Measurements from ENCODE around the gene COL4A4.
A peak's percentile ranks its signal among the peaks of the same experiment; 100 is the strongest.

COL4A4 gene

DNA sequence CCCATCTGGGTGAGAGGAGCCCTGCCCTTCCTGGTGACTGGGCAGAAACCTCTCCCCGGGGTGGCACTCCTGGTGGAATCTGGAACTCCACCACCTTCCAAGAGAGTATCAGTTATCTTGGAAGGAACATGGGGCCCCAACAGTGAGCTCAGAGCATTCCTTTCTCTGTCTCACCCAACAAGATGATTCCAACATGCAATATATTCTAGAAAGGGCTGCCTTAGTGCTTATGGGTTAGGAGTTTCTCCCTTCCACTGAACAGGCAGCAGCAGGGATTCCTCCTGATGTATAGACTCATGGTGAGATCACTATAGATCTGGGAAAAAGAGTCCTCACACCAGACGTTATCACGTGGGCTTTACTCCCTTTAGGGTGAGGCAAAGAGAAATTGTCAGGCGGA is 147.1 kb downstream of the COL4A4 start:
- Histone ChIP-seq H3K27me3 (ENCODE audit: control insufficient read depth, insufficient read depth, low read length) (no peaks in the 10 kb centered on the region), H3K4me3 (ENCODE audit: low read length) (no peak overlapping the region), H3K4me2 (ENCODE audit: low read length) (no peak overlapping the region), H3K36me3 (ENCODE audit: insufficient read depth, low read length) (no peaks in the 10 kb centered on the region), H3K9me3 (replicated peaks; ENCODE audit: low read length) (no peaks in the 10 kb centered on the region), H3K9ac (ENCODE audit: low read depth, low read length) (no peak overlapping the region), H3K4me1 (ENCODE audit: control insufficient read depth, insufficient read depth, low read length) (no peaks in the 10 kb centered on the region)

DNA sequence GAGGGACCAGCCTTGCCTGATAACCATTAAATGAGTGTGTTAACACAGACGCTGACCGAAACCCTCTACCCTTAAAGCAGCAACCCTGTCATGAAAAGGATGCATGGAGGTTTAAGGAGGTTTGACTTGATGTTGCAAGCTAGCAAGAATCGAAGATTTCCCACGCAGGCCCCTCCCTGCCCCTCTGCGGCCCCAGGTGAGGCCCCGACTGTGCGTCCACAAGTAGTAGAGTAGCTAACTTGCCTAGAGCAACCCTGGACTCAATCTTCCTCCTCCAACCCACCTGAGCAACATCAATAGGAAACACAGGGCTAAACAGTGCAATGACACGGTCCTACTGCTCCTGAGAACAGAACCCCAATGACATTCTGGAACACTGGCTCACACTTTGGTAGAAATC is 150.1 kb downstream of the COL4A4 start:
- H3K4me1 ChIP-seq (ENCODE audit: control insufficient read depth, insufficient read depth, low read length), result no peaks in the 10 kb centered on the region
- no peaks in the 10 kb centered on the region for H3K36me3 ChIP-seq (ENCODE audit: insufficient read depth, low read length)
- H3K4me3 ChIP-seq (ENCODE audit: low read length), result no peak overlapping the region
- no peak overlapping the region for H3K9ac ChIP-seq (ENCODE audit: low read depth, low read length)
- no peaks in the 10 kb centered on the region for H3K27me3 ChIP-seq (ENCODE audit: control insufficient read depth, insufficient read depth, low read length)
- H3K9me3 ChIP-seq (replicated peaks; ENCODE audit: low read length), result no peaks in the 10 kb centered on the region
- H3K4me2 ChIP-seq (ENCODE audit: low read length), result no peak overlapping the region

DNA sequence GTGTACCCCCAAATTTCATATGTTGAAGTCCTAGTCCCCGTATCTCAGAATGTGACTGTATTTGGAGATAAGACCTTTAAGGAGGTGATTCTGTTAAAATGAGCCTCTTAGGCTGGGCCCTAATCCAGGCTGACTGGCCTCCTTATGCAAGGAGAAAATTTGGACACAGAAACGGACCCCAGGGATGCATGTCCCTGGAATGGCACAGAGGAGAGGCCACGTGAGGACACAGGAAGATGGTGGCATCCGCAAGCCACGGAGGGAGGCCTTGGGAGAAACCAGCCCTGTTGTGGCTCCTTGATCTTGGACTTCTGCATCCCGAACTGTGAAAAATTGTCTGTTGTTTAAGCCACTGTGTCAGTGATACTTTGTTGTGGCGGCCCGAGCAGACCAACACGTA is 150.7 kb downstream of the COL4A4 start:
- Histone ChIP-seq H3K4me1 (ENCODE audit: control insufficient read depth, insufficient read depth, low read length) (no peaks in the 10 kb centered on the region), H3K36me3 (ENCODE audit: insufficient read depth, low read length) (no peaks in the 10 kb centered on the region), H3K27me3 (ENCODE audit: control insufficient read depth, insufficient read depth, low read length) (no peaks in the 10 kb centered on the region), H3K4me2 (ENCODE audit: low read length) (no peak overlapping the region), H3K9ac (ENCODE audit: low read depth, low read length) (no peak overlapping the region), H3K9me3 (replicated peaks; ENCODE audit: low read length) (no peaks in the 10 kb centered on the region), H3K4me3 (ENCODE audit: low read length) (no peak overlapping the region)

DNA sequence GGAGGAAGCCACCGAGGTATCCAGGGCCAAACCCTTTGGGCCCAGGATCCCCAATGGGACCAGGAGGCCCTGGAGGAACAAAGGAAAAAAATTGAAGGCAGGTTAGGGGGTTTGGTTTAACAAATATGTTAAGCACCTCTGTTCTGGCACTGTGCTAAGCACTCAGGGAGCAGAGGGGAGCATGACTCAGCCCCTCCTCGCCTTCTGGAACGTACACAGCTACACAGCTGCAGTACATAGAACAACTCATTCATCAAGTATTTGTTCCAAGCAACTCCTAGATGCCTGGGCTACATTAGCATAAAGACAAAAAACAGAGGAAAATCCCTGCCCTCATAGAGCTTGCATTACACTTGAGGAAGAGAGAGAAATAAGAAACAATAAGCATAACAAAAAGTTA is 153.6 kb downstream of the COL4A4 start:
- no peak overlapping the region for H3K9ac ChIP-seq (ENCODE audit: low read depth, low read length)
- no peaks in the 10 kb centered on the region for H3K36me3 ChIP-seq (ENCODE audit: insufficient read depth, low read length)
- no peaks in the 10 kb centered on the region for H3K4me1 ChIP-seq (ENCODE audit: control insufficient read depth, insufficient read depth, low read length)
- no peak overlapping the region for H3K4me2 ChIP-seq (ENCODE audit: low read length)
- H3K9me3 ChIP-seq (replicated peaks; ENCODE audit: low read length), result no peaks in the 10 kb centered on the region
- H3K4me3 ChIP-seq (ENCODE audit: low read length), result no peak overlapping the region
- no peaks in the 10 kb centered on the region for H3K27me3 ChIP-seq (ENCODE audit: control insufficient read depth, insufficient read depth, low read length)

- Histone ChIP-seq H3K4me1 (ENCODE audit: control insufficient read depth, insufficient read depth, low read length) (no peaks in the 10 kb centered on the region), H3K9me3 (replicated peaks; ENCODE audit: low read length) (no peaks in the 10 kb centered on the region), H3K36me3 (ENCODE audit: insufficient read depth, low read length) (no peaks in the 10 kb centered on the region), H3K4me2 (ENCODE audit: low read length) (no peak overlapping the region), H3K9ac (ENCODE audit: low read depth, low read length) (no peak overlapping the region), H3K4me3 (ENCODE audit: low read length) (no peak overlapping the region), H3K27me3 (ENCODE audit: control insufficient read depth, insufficient read depth, low read length) (no peaks in the 10 kb centered on the region)
Measured at GRCh38 chr2:227007940-227008339, 156.1 kb downstream of the COL4A4 start.

- no peak overlapping the region for H3K4me3 ChIP-seq (ENCODE audit: low read length)
- H3K4me1 ChIP-seq (ENCODE audit: control insufficient read depth, insufficient read depth, low read length), result no peaks in the 10 kb centered on the region
- H3K27me3 ChIP-seq (ENCODE audit: control insufficient read depth, insufficient read depth, low read length), result no peaks in the 10 kb centered on the region
- H3K4me2 ChIP-seq (ENCODE audit: low read length), result no peak overlapping the region
- no peak overlapping the region for H3K9ac ChIP-seq (ENCODE audit: low read depth, low read length)
- no peaks in the 10 kb centered on the region for H3K9me3 ChIP-seq (replicated peaks; ENCODE audit: low read length)
- no peaks in the 10 kb centered on the region for H3K36me3 ChIP-seq (ENCODE audit: insufficient read depth, low read length)
Measured at GRCh38 chr2:227007148-227007547, 156.9 kb downstream of the COL4A4 start.

GRCh38 chr2:227006189-227006897 is 157.7 kb downstream of the COL4A4 start:
- Histone ChIP-seq H3K36me3 (ENCODE audit: insufficient read depth, low read length) (no peaks in the 10 kb centered on the region), H3K9ac (ENCODE audit: low read depth, low read length) (no peak overlapping the region), H3K4me2 (ENCODE audit: low read length) (no peak overlapping the region), H3K9me3 (replicated peaks; ENCODE audit: low read length) (no peaks in the 10 kb centered on the region), H3K4me1 (ENCODE audit: control insufficient read depth, insufficient read depth, low read length) (no peaks in the 10 kb centered on the region), H3K27me3 (ENCODE audit: control insufficient read depth, insufficient read depth, low read length) (no peaks in the 10 kb centered on the region), H3K4me3 (ENCODE audit: low read length) (no peak overlapping the region)

- Histone ChIP-seq H3K9me3 (replicated peaks; ENCODE audit: low read length) (no peaks in the 10 kb centered on the region), H3K4me3 (ENCODE audit: low read length) (no peak overlapping the region), H3K4me2 (ENCODE audit: low read length) (no peak overlapping the region), H3K36me3 (ENCODE audit: insufficient read depth, low read length) (no peaks in the 10 kb centered on the region), H3K27me3 (ENCODE audit: control insufficient read depth, insufficient read depth, low read length) (no peaks in the 10 kb centered on the region), H3K4me1 (ENCODE audit: control insufficient read depth, insufficient read depth, low read length) (no peaks in the 10 kb centered on the region), H3K9ac (ENCODE audit: low read depth, low read length) (no peak overlapping the region)
Measured at GRCh38 chr2:227004482-227004881, 159.5 kb downstream of the COL4A4 start.

DNA sequence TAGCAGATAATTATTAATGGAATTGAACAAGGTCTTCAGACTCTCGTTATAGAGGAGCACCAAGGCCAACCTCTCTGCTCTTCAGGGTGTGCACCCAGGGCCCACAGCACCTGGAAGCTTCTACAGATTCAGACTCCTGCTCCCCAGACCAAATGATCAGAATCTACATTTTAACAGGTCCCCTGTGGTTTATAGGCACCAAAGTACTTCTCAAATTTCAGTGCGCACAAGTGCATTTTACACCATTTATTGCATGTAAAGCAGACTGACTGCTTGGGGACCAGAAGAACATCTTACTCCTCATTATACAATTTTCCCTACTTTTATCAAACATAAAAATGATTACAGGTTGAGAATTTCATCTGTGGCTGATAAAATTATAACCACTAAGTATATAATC is 163.9 kb downstream of the COL4A4 start:
- H3K36me3 ChIP-seq (ENCODE audit: insufficient read depth, low read length), result no peaks in the 10 kb centered on the region
- no peak overlapping the region for H3K9ac ChIP-seq (ENCODE audit: low read depth, low read length)
- no peaks in the 10 kb centered on the region for H3K27me3 ChIP-seq (ENCODE audit: control insufficient read depth, insufficient read depth, low read length)
- no peak overlapping the region for H3K4me2 ChIP-seq (ENCODE audit: low read length)
- H3K4me3 ChIP-seq (ENCODE audit: low read length), result no peak overlapping the region
- no peaks in the 10 kb centered on the region for H3K9me3 ChIP-seq (replicated peaks; ENCODE audit: low read length)
- peaks cover 14% of the 10 kb centered on the region for H3K4me1 ChIP-seq (ENCODE audit: control insufficient read depth, insufficient read depth, low read length)

DNA sequence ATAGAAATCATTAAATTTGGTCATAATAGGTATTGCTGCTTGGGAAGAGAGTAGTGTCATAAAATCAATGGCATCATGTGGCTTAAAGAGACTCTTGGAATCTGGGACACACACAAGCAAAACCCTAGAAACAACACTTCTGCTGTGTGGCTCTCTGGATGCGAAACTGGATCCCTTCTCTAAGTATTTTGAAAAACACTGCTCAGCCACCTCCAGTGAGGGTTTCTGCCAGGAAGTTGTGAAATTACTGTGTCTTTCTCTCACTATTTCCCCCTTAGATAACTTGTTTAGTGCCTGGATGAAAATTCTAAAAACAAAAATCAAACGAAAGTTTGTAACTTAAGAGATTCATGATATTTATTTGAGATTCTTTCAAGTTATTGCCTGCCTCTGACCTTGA is 164.3 kb downstream of the COL4A4 start:
- Histone ChIP-seq H3K9me3 (replicated peaks; ENCODE audit: low read length) (no peaks in the 10 kb centered on the region), H3K9ac (ENCODE audit: low read depth, low read length) (no peak overlapping the region)

GRCh38 chr2:226995625-226996041 is 168.4 kb downstream of the COL4A4 start:
- peak overlapping the region; percentile 60 for H3K4me2 ChIP-seq (ENCODE audit: low read length)
- peak overlapping the region; percentile 13 for H3K9ac ChIP-seq (ENCODE audit: low read depth, low read length)
- H3K4me1 ChIP-seq (ENCODE audit: control insufficient read depth, insufficient read depth, low read length), result peaks cover 22% of the 10 kb centered on the region
- H3K36me3 ChIP-seq (ENCODE audit: insufficient read depth, low read length), result no peaks in the 10 kb centered on the region
- no peaks in the 10 kb centered on the region for H3K27me3 ChIP-seq (ENCODE audit: control insufficient read depth, insufficient read depth, low read length)
- H3K4me3 ChIP-seq (ENCODE audit: low read length), result peak overlapping the region; percentile 40
- no peaks in the 10 kb centered on the region for H3K9me3 ChIP-seq (replicated peaks; ENCODE audit: low read length)

More for the DNA sequence above, 164.3 kb downstream of the COL4A4 start:
- no peaks in the 10 kb centered on the region for H3K36me3 ChIP-seq (ENCODE audit: insufficient read depth, low read length)
- peaks cover 18% of the 10 kb centered on the region for H3K4me1 ChIP-seq (ENCODE audit: control insufficient read depth, insufficient read depth, low read length)
- H3K4me2 ChIP-seq (ENCODE audit: low read length), result no peak overlapping the region
- no peak overlapping the region for H3K4me3 ChIP-seq (ENCODE audit: low read length)
- H3K27me3 ChIP-seq (ENCODE audit: control insufficient read depth, insufficient read depth, low read length), result no peaks in the 10 kb centered on the region

GRCh38 chr2:226994775-226995174 is 169.2 kb downstream of the COL4A4 start:
- no peak overlapping the region for H3K4me3 ChIP-seq (ENCODE audit: low read length)

More at GRCh38 chr2:226994775-226995174, 169.2 kb downstream of the COL4A4 start:
- no peaks in the 10 kb centered on the region for H3K27me3 ChIP-seq (ENCODE audit: control insufficient read depth, insufficient read depth, low read length)
- H3K4me1 ChIP-seq (ENCODE audit: control insufficient read depth, insufficient read depth, low read length), result peaks cover 22% of the 10 kb centered on the region
- H3K4me2 ChIP-seq (ENCODE audit: low read length), result peak overlapping the region; percentile 60
- H3K9ac ChIP-seq (ENCODE audit: low read depth, low read length), result peak overlapping the region; percentile 13
- H3K9me3 ChIP-seq (replicated peaks; ENCODE audit: low read length), result no peaks in the 10 kb centered on the region
- H3K36me3 ChIP-seq (ENCODE audit: insufficient read depth, low read length), result no peaks in the 10 kb centered on the region
